GM21360 (cell line): ENCODE results near the gene ZCWPW1.
"Not testable (repeated sequence)": the region's sequence is repeated elsewhere in the genome, so short reads cannot be mapped to it uniquely, and the experiment has no call there.

ENCODE experiments used
- ATAC-seq: cut with Tn5 transposase; IDR thresholded peaks from one replicate; pipeline ENCODE4 v1.9.1; 2021; ENCODE audit warnings: mild to moderate bottlenecking, moderate library complexity; ENCODE audit not compliant: unreplicated experiment

ZCWPW1 gene

GRCh38 chr7:100356416-100357068 is 72.0 kb downstream of the ZCWPW1 start:
- ATAC-seq = no peak

- ATAC-seq = no peak
These were observed 74.7 kb downstream of the ZCWPW1 start for GRCh38 chr7:100353685-100354330.

- ATAC-seq = no peak
These were observed 75.4 kb downstream of the ZCWPW1 start for GRCh38 chr7:100352984-100353684.

- not testable (repeated sequence) for ATAC-seq
These were observed 76.2 kb downstream of the ZCWPW1 start for GRCh38 chr7:100352230-100352781.

GRCh38 chr7:100351657-100352058 is 76.8 kb downstream of the ZCWPW1 start:
- ATAC-seq = no peak
